B cell (primary cell): ENCODE data around the gene AP4E1. TPM values are rescaled to one million over a fixed set of nuclear protein-coding genes. Genes with fewer than 3 reads are reported as not detected.

Experiments used
- ATAC-seq: fragments of 200-7000 bp; cut with Tn5 transposase; one replicate; pipeline ENCODE4 v1.10.0; 2021; ENCODE audit warnings: low read depth, mild to moderate bottlenecking, moderate number of reproducible peaks, moderate library complexity
- CTCF ChIA-PET: fragments of 350-600 bp; sonication (Branson Sonifier 250); formaldehyde crosslinking; loops from one replicate; lab custom pipeline; 2021; ENCODE audit warnings: antibody characterized with exemption, inconsistent platforms; lab: Charles Lee
- POLR2A ChIA-PET: fragments of 350-600 bp; sonication (Branson Sonifier 250); formaldehyde crosslinking; loops from one replicate; lab custom pipeline; 2021; ENCODE audit warnings: antibody characterized with exemption; lab: Charles Lee
- DNase-seq: peaks from one replicate; pipeline ENCODE4 v3.0.0; 2013
- H2AFZ ChIP-seq: 2 replicates; pipeline ENCODE4 v1.6.1; 2012; ENCODE audit warnings: mild to moderate bottlenecking, low read depth, low read length; ENCODE audit not compliant: insufficient read depth, poor library complexity, severe bottlenecking
- H3K27ac ChIP-seq, 2 donors: 1 replicate in 1 of 2; 2 replicates in 1 of 2; pipeline ENCODE4 v1.5.1; 2012 to 2013; ENCODE audit warnings: low read length in 2 of 2, mild to moderate bottlenecking in 2 of 2, moderate library complexity in 1 of 2
- H3K27me3 ChIP-seq, 4 experiments: fragments of 200-600 bp in 1 of 4; sonication (generic) in 1 of 4; replicated peaks in 1 of 4; 1 replicate in 2 of 4; 2 replicates in 2 of 4; pipeline versions ENCODE4 v1.6.1 to v1.7.0; 2013 to 2016; ENCODE audit warnings: low read length in 3 of 4, mild to moderate bottlenecking in 2 of 4, mixed read lengths in 1 of 4, moderate library complexity in 1 of 4; ENCODE audit not compliant: insufficient read depth in 4 of 4, control insufficient read depth in 3 of 4; ENCODE audit errors: control extremely low read depth in 1 of 4
- H3K36me3 ChIP-seq, 2 experiments: replicated peaks in 1 of 2; 1 replicate in 1 of 2; 2 replicates in 1 of 2; pipeline versions ENCODE4 v1.6.1 to v1.7.1; 2013; ENCODE audit warnings: low read length in 1 of 2; ENCODE audit not compliant: insufficient read depth in 2 of 2, control insufficient read depth in 1 of 2; ENCODE audit errors: control extremely low read depth in 1 of 2, extremely low read depth in 1 of 2
- H3K4me1 ChIP-seq, 2 donors: fragments of 200-600 bp in 1 of 2; sonication (generic) in 1 of 2; 1 replicate in 1 of 2; 2 replicates in 1 of 2; pipeline versions ENCODE4 v1.5.1 to v1.6.1; 2013 to 2017; ENCODE audit warnings: low read length in 2 of 2; ENCODE audit not compliant: control insufficient read depth in 2 of 2, insufficient read depth in 2 of 2
- H3K4me2 ChIP-seq: replicated peaks from 2 replicates; pipeline ENCODE3; 2012; ENCODE audit warnings: mild to moderate bottlenecking, low read depth, low read length; ENCODE audit not compliant: poor library complexity, severe bottlenecking
- H3K4me3 ChIP-seq, 5 experiments: fragments of 200-600 bp in 1 of 5; sonication (generic) in 1 of 5; 1 replicate in 3 of 5; 2 replicates in 2 of 5; pipeline versions ENCODE4 v1.5.1 to v1.7.0; 2011 to 2016; ENCODE audit warnings: low read length in 4 of 5, mild to moderate bottlenecking in 4 of 5, low read depth in 2 of 5, control low read depth in 1 of 5, moderate library complexity in 1 of 5; ENCODE audit not compliant: insufficient read depth in 1 of 5; ENCODE audit errors: control extremely low read depth in 1 of 5, extremely low read depth in 1 of 5
- H3K79me2 ChIP-seq: fragments of 200-600 bp; sonication (generic); one replicate; pipeline ENCODE4 v1.6.0; 2016; ENCODE audit warnings: low read length; ENCODE audit not compliant: control insufficient read depth, insufficient read depth
- H3K9ac ChIP-seq: fragments of 200-600 bp; sonication (generic); 2 replicates; pipeline ENCODE4 v1.6.1; 2017; ENCODE audit warnings: mild to moderate bottlenecking, low read length, moderate library complexity
- H3K9me3 ChIP-seq, 3 donors: one replicate each; pipeline versions ENCODE4 v1.6.1 to v1.7.1; 2013; ENCODE audit warnings: low read length in 2 of 3; ENCODE audit not compliant: control insufficient read depth in 2 of 3, insufficient read depth in 1 of 3; ENCODE audit errors: control extremely low read depth in 1 of 3
- H4K20me1 ChIP-seq: 2 replicates; pipeline ENCODE4 v1.6.0; 2012; ENCODE audit warnings: mild to moderate bottlenecking, low read length; ENCODE audit not compliant: insufficient read depth, control insufficient read depth, poor library complexity, severe bottlenecking
- H3K27ac Mint-ChIP-seq: one replicate; pipeline ENCODE4 v1.8.0; 2021; ENCODE audit warnings: mixed read lengths
- H3K27me3 Mint-ChIP-seq: one replicate; pipeline ENCODE4 v1.8.0; 2021; ENCODE audit warnings: mixed read lengths
- H3K4me1 Mint-ChIP-seq: one replicate; pipeline ENCODE4 v1.8.0; 2021; ENCODE audit warnings: mixed read lengths
- H3K4me3 Mint-ChIP-seq: one replicate; pipeline ENCODE4 v1.8.0; 2021; ENCODE audit warnings: mixed read lengths
- H3K9me3 Mint-ChIP-seq: one replicate; pipeline ENCODE4 v1.8.0; 2022; ENCODE audit warnings: mixed read lengths; ENCODE audit not compliant: insufficient read depth
- EZH2 ChIP-seq: IDR thresholded peaks from 2 replicates; pipeline ENCODE4 v1.6.1; 2012; ENCODE audit warnings: borderline replicate concordance, low read depth, mild to moderate bottlenecking, moderate library complexity, low read length; ENCODE audit not compliant: insufficient read depth, poor library complexity, severe bottlenecking
- WGBS: methylation state at CpG from one replicate; pipeline ENCODE4 v1.1.5; 2013; ENCODE audit warnings: missing lambda C conversion rate; ENCODE audit not compliant: insufficient coverage; 5-methylcytosine and 5-hydroxymethylcytosine counted together
- intact Hi-C: fragments of 100-400 bp; cut with micrococcal nuclease; formaldehyde crosslinking; loops from one replicate; pipeline ENCODE4 v1.10.0; 2022
- polyA plus RNA-seq: library from polyadenylated mRNA; depleted of rRNA; stranded (reverse); fragments of >200 nt; gene quantifications from 2 replicates; pipeline ENCODE4 v1.2.3, GENCODE V29; 2012
- total RNA-seq, 2 donors: library from RNA; stranded (reverse); fragments of 120-200 nt in 1 of 2; gene quantifications; 1 replicate in 1 of 2; 2 replicates in 1 of 2; pipeline versions ENCODE4 v1.2.3 to v1.2.4, GENCODE V29; 2013 to 2022
- TF ChIP-seq, protein P1 (sequence below): fragments of 200-600 bp; IDR thresholded peaks from one replicate; pipeline ENCODE4 v1.8.0; 2022; ENCODE audit warnings: antibody characterized with exemption, mild to moderate bottlenecking

Gene AP4E1
- total and polyA plus RNA-seq, 2 donors (not counting 1 experiment from before 2014, with no cell fraction given): 2.8 to 12.0 TPM

DNA sequence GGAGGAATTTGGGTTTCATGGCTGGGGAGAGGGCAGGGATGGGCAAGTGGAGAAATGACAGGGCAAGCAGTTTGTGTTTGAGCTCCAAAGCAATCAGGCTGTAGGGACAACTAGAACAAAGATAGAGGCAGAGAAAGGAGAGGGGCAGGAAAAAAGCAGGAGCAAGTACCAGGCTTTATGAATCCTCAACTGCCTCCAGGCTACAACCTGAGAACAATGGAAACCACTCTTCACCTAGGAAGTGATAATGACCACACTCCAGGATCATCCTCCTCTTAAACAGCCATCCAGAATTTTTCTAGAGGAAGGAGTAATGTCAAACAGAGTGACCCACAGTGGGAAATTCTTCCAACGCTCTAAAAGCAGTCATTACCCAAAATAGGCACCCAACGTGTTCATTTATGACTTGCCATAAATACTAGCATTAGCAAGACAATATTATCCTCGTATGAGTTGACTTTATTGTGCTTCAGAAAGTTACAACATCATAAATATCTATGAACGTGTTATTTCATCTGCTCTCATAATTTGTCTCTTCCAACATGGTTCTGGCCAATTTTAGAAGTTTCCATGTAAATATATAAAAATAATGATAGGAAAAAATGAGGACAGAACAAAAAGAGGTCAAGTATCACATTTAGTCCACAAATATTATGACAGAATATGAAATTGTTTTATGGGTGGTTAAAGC, 135.7 kb downstream of the AP4E1 start:
- Histone ChIP-seq H2AFZ (no peak overlapping the region), H3K9me3 (no peaks in the 10 kb centered on the region), H3K79me2 (no peaks in the 10 kb centered on the region), H3K27me3 (no peaks in the 10 kb centered on the region), H3K27ac (no peak overlapping the region), H4K20me1 (no peaks in the 10 kb centered on the region), H3K9ac (no peak overlapping the region), H3K4me2 (no peak overlapping the region), H3K36me3 (no peaks in the 10 kb centered on the region), H3K4me1 (peaks cover 3% of the 10 kb centered on the region in 2 donors), H3K4me3 (no peak overlapping the region)
- no peak overlapping the region for H3K27ac Mint-ChIP-seq
- 60% methylated on average over 1 of the region's 4 CpGs for whole genome bisulfite sequencing
- intact Hi-C loops: no loop called here
- H3K9me3 Mint-ChIP-seq: peaks cover 2% of the 10 kb centered on the region
- TF ChIP-seq, protein P1, sequence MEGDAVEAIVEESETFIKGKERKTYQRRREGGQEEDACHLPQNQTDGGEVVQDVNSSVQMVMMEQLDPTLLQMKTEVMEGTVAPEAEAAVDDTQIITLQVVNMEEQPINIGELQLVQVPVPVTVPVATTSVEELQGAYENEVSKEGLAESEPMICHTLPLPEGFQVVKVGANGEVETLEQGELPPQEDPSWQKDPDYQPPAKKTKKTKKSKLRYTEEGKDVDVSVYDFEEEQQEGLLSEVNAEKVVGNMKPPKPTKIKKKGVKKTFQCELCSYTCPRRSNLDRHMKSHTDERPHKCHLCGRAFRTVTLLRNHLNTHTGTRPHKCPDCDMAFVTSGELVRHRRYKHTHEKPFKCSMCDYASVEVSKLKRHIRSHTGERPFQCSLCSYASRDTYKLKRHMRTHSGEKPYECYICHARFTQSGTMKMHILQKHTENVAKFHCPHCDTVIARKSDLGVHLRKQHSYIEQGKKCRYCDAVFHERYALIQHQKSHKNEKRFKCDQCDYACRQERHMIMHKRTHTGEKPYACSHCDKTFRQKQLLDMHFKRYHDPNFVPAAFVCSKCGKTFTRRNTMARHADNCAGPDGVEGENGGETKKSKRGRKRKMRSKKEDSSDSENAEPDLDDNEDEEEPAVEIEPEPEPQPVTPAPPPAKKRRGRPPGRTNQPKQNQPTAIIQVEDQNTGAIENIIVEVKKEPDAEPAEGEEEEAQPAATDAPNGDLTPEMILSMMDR: no peak
- no peak for TF ChIP-seq EZH2
- no peak overlapping the region for H3K4me3 Mint-ChIP-seq
- H3K4me1 Mint-ChIP-seq: peaks cover 2% of the 10 kb centered on the region
- DNase-seq (no peak), ATAC-seq (no peak)
- ChIA-PET CTCF (no interaction called here), POLR2A (no interaction called here)
- no peaks in the 10 kb centered on the region for H3K27me3 Mint-ChIP-seq

DNA sequence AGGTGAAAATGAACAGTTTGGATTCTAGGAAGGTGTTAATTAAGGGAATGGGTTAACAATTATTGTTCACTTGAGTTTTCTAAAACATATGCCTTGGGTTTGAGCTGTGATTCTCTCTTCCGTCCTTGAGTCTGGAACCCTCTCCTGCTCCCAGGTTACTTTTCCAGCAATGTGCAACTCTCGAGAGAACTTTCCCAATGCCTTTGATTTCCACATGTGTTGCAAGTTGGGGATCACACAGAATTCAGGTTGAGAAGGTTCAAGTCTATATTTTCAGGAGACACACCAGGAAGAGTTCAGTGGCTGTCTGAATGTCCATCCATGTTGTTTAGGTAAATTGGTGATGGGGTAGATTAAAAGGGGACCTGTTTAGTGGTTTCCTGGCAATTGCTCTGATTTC, 137.5 kb downstream of the AP4E1 start:
- no peak overlapping the region for H3K4me3 ChIP-seq
- DNase-seq: no peak
- POLR2A ChIA-PET: no interaction called here
- no peak overlapping the region for H3K27ac Mint-ChIP-seq
- no peaks in the 10 kb centered on the region for H4K20me1 ChIP-seq
- no peaks in the 10 kb centered on the region for H3K36me3 ChIP-seq
- peaks cover 5% of the 10 kb centered on the region for H3K4me1 Mint-ChIP-seq
- no peaks in the 10 kb centered on the region for H3K27me3 ChIP-seq
- no peak overlapping the region for H3K9ac ChIP-seq
- no peaks in the 10 kb centered on the region for H3K79me2 ChIP-seq
- H3K27ac ChIP-seq: no peak overlapping the region
- CTCF ChIA-PET: no interaction called here
- no peaks in the 10 kb centered on the region for H3K9me3 ChIP-seq
- no peak overlapping the region for H3K4me3 Mint-ChIP-seq
- WGBS: 100% methylated on average over 1 of the region's 2 CpGs
- no peak for ATAC-seq
- H2AFZ ChIP-seq: no peak overlapping the region
- peaks cover 3 to 7% of the 10 kb centered on the region in 2 donors for H3K4me1 ChIP-seq
- H3K9me3 Mint-ChIP-seq: peaks cover 2% of the 10 kb centered on the region
- no peak for TF ChIP-seq EZH2
- TF ChIP-seq, protein P1: no peak
- H3K27me3 Mint-ChIP-seq: no peaks in the 10 kb centered on the region
- intact Hi-C loops: no loop called here
- no peak overlapping the region for H3K4me2 ChIP-seq
